ENCODE data around the gene ATE1.

GRCh38 chr10:121848082-121848481, 79.7 kb downstream of the ATE1 start:
- TF ChIP-seq FOXK2 (IDR thresholded peaks at IDR 0.05) = no peak
- no peak for TF ChIP-seq ELF4 (IDR thresholded peaks at IDR 0.05)
- TF ChIP-seq SP1 (IDR thresholded peaks at IDR 0.05) = no peak
- TF ChIP-seq TARDBP (IDR thresholded peaks at IDR 0.05) = no peak
- no peak for TF ChIP-seq NFRKB (IDR thresholded peaks at IDR 0.05)

Measured in HEK293T (cell line).